GF-D8 (cell line): ENCODE data around the gene PLSCR4.

Experiments used
- DNase-seq: peaks from one replicate; lab custom pipeline; 2025; lab: John Stamatoyannopoulos, UW

PLSCR4 gene

GRCh38 chr3:146160964-146161662, 89.8 kb downstream of the PLSCR4 start, which contains the start of gene PLOD2:
Gene PLOD2 (minus strand): TSS chr3:146161184. CDS start chr3:146160989, 195 bp downstream.
- DNase-seq, result no peak

- no peak for DNase-seq
These were observed 90.5 kb downstream of the PLSCR4 start for GRCh38 chr3:146160321-146160963.

- DNase-seq, result no peak
These were observed 91.1 kb downstream of the PLSCR4 start for GRCh38 chr3:146159616-146160320.

- no peak for DNase-seq
These were observed 91.9 kb downstream of the PLSCR4 start for GRCh38 chr3:146159037-146159436.

GRCh38 chr3:146157325-146158060, 93.4 kb downstream of the PLSCR4 start:
- DNase-seq, result no peak

GRCh38 chr3:146156666-146157314, 94.1 kb downstream of the PLSCR4 start:
- no peak for DNase-seq

GRCh38 chr3:146156095-146156494, 94.8 kb downstream of the PLSCR4 start:
- no peak for DNase-seq

GRCh38 chr3:146154995-146155394, 95.9 kb downstream of the PLSCR4 start:
- DNase-seq, result no peak

- no peak for DNase-seq
These were observed 96.6 kb downstream of the PLSCR4 start for GRCh38 chr3:146154316-146154715.

- DNase-seq, result no peak
These were observed 97.5 kb downstream of the PLSCR4 start for GRCh38 chr3:146153429-146153828.

- no peak for DNase-seq
These were observed 98.1 kb downstream of the PLSCR4 start for GRCh38 chr3:146152834-146153233.

- no peak for DNase-seq
These were observed 102.4 kb downstream of the PLSCR4 start for GRCh38 chr3:146148468-146148931.

GRCh38 chr3:146145642-146146041, 105.3 kb downstream of the PLSCR4 start:
- DNase-seq, result no peak

- DNase-seq, result no peak
These were observed 108.1 kb downstream of the PLSCR4 start for GRCh38 chr3:146142757-146143156.
